HepG2 (cell line): ENCODE measurements around the gene MSANTD2. TPM values are rescaled to one million over a fixed set of nuclear protein-coding genes. Genes with fewer than 3 reads are reported as not detected.

ENCODE experiments used
- HDAC2 ChIP-seq: sonication (generic); formaldehyde crosslinking; IDR thresholded peaks from 2 replicates; pipeline ENCODE4 v1.4.0; 2020; ENCODE audit warnings: missing genetic modification reagents
- HES4 ChIP-seq: sonication (generic); formaldehyde crosslinking; IDR thresholded peaks from 2 replicates; pipeline ENCODE4 v1.9.0; 2021; ENCODE audit warnings: mild to moderate bottlenecking, missing genetic modification reagents, borderline replicate concordance
- MED13 ChIP-seq: sonication (generic); formaldehyde crosslinking; IDR thresholded peaks from 2 replicates; pipeline ENCODE4 v1.5.0; 2020; ENCODE audit warnings: missing genetic modification reagents
- NKX3-1 ChIP-seq: sonication (generic); formaldehyde crosslinking; IDR thresholded peaks from 2 replicates; pipeline ENCODE4 v1.5.0; 2020; ENCODE audit warnings: missing genetic modification reagents
- RELA ChIP-seq: sonication (generic); formaldehyde crosslinking; IDR thresholded peaks from 2 replicates; pipeline ENCODE4 v1.4.0; 2020; ENCODE audit warnings: missing genetic modification reagents
- STAT5B ChIP-seq: sonication (generic); formaldehyde crosslinking; IDR thresholded peaks from 2 replicates; pipeline ENCODE4 v1.4.0; 2020; ENCODE audit warnings: missing genetic modification reagents
- ZNF556 ChIP-seq: sonication (generic); formaldehyde crosslinking; IDR thresholded peaks from 2 replicates; pipeline ENCODE4 v1.4.0; 2020; ENCODE audit warnings: mild to moderate bottlenecking, missing genetic modification reagents, borderline replicate concordance
- ZNF572 ChIP-seq: sonication (generic); formaldehyde crosslinking; IDR thresholded peaks from 2 replicates; pipeline ENCODE4 v1.5.1; 2020; ENCODE audit warnings: mild to moderate bottlenecking, missing genetic modification reagents
- ZNF605 ChIP-seq: sonication (generic); formaldehyde crosslinking; IDR thresholded peaks from 2 replicates; pipeline ENCODE4 v1.8.0; 2022; ENCODE audit warnings: mild to moderate bottlenecking, missing genetic modification reagents
- ZNF768 ChIP-seq: sonication (generic); formaldehyde crosslinking; IDR thresholded peaks from 2 replicates; pipeline ENCODE4 v1.4.0; 2020; ENCODE audit warnings: missing genetic modification reagents
- ZNF841 ChIP-seq: sonication (generic); formaldehyde crosslinking; IDR thresholded peaks from 2 replicates; pipeline ENCODE4 v1.8.1; 2023; ENCODE audit warnings: missing genetic modification reagents, borderline replicate concordance
- polyA plus RNA-seq, 8 experiments: library from polyadenylated mRNA; depleted of rRNA in 3 of 8; stranded (reverse) in 7 of 8; unstranded in 1 of 8; fragments of >200 nt; fragmentation: Illumina TruSeq in 4 of 8; extraction: Trizol in 4 of 8; gene quantifications; 2 replicates each; pipeline versions ENCODE4 v1.2.1 to v1.2.3, GENCODE V29; 2011 to 2016; ENCODE audit warnings: low read depth in 4 of 8, missing spikeins in 1 of 8, mixed read lengths in 1 of 8; ENCODE audit not compliant: insufficient read depth in 1 of 8
- total RNA-seq, 5 experiments: library from RNA; depleted of rRNA; stranded (reverse); fragments of >200 nt; fragmentation: Illumina TruSeq; extraction: Trizol; gene quantifications; 2 replicates each; pipeline ENCODE4 v1.2.3, GENCODE V29; 2016; ENCODE audit warnings: low read depth in 1 of 5
- TF ChIP-seq, protein P1 (sequence below): sonication (generic); formaldehyde crosslinking; IDR thresholded peaks from 2 replicates; pipeline ENCODE4 v1.4.0; 2020; ENCODE audit warnings: missing genetic modification reagents, borderline replicate concordance
- TF ChIP-seq, protein P2 (sequence below): sonication (generic); formaldehyde crosslinking; IDR thresholded peaks from 2 replicates; pipeline ENCODE4 v1.4.0; 2020; ENCODE audit warnings: mild to moderate bottlenecking, missing genetic modification reagents, borderline replicate concordance
- TF ChIP-seq, protein P3 (sequence below): IDR thresholded peaks from 2 replicates; pipeline ENCODE4 v1.6.1; 2016
- TF ChIP-seq, protein P4 (sequence below): sonication (generic); formaldehyde crosslinking; conservative IDR thresholded peaks from 2 replicates; pipeline ENCODE4 v1.4.0; 2020; ENCODE audit warnings: missing genetic modification reagents

MSANTD2 gene
- total and polyA plus RNA-seq, 2 of the 13 experiments (the other 11 are each of a cell fraction or from before 2014, with no cell fraction given) = 8.7 to 10.1 TPM

DNA sequence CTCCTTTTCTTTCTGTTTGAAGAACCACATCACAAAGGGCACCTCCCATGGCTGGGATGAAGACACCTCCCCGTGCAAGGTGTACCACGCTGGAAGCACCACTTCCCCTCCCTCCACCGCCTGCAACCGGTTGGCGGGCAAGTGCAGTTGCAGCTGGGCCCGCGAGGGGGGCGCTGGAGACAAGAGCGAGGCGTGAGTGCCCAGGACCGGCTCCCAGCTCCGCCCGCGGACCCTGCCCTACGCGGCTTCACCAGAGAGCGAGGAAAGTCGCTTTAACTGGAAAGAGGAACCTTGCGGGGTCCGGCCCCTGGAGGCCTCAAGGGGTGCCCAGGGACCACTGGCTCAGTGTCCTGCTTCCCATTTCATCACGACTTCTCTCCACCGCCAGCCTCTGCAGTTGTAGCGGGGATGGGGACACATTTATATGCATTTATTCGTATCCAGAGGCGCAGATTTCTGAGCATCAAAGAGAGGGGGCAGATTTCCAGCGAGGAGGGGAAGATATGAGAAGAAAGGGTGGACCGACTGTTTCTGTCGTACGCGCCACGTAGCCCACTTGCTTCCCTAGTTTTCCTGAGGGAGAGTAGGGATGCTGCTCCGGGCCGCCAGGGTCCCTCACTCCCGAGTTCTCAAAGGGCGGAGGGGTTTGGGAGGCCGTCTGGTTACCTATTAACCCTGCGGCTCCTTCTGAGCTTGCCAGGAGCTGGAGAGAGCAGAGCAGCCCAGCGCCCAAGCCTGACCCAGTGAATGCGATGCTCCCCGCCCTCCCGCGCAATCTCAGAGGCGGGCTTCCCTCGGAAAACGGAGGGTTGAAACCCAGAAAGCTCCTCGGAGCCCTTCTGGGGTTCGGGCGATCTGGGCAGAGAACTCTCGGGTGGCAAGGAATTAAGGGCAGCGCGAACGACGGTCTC is 41.6 kb downstream of the MSANTD2 start (continued):
- TF ChIP-seq, protein P1, sequence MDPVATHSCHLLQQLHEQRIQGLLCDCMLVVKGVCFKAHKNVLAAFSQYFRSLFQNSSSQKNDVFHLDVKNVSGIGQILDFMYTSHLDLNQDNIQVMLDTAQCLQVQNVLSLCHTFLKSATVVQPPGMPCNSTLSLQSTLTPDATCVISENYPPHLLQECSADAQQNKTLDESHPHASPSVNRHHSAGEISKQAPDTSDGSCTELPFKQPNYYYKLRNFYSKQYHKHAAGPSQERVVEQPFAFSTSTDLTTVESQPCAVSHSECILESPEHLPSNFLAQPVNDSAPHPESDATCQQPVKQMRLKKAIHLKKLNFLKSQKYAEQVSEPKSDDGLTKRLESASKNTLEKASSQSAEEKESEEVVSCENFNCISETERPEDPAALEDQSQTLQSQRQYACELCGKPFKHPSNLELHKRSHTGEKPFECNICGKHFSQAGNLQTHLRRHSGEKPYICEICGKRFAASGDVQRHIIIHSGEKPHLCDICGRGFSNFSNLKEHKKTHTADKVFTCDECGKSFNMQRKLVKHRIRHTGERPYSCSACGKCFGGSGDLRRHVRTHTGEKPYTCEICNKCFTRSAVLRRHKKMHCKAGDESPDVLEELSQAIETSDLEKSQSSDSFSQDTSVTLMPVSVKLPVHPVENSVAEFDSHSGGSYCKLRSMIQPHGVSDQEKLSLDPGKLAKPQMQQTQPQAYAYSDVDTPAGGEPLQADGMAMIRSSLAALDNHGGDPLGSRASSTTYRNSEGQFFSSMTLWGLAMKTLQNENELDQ = no peak
- TF ChIP-seq, protein P2, sequence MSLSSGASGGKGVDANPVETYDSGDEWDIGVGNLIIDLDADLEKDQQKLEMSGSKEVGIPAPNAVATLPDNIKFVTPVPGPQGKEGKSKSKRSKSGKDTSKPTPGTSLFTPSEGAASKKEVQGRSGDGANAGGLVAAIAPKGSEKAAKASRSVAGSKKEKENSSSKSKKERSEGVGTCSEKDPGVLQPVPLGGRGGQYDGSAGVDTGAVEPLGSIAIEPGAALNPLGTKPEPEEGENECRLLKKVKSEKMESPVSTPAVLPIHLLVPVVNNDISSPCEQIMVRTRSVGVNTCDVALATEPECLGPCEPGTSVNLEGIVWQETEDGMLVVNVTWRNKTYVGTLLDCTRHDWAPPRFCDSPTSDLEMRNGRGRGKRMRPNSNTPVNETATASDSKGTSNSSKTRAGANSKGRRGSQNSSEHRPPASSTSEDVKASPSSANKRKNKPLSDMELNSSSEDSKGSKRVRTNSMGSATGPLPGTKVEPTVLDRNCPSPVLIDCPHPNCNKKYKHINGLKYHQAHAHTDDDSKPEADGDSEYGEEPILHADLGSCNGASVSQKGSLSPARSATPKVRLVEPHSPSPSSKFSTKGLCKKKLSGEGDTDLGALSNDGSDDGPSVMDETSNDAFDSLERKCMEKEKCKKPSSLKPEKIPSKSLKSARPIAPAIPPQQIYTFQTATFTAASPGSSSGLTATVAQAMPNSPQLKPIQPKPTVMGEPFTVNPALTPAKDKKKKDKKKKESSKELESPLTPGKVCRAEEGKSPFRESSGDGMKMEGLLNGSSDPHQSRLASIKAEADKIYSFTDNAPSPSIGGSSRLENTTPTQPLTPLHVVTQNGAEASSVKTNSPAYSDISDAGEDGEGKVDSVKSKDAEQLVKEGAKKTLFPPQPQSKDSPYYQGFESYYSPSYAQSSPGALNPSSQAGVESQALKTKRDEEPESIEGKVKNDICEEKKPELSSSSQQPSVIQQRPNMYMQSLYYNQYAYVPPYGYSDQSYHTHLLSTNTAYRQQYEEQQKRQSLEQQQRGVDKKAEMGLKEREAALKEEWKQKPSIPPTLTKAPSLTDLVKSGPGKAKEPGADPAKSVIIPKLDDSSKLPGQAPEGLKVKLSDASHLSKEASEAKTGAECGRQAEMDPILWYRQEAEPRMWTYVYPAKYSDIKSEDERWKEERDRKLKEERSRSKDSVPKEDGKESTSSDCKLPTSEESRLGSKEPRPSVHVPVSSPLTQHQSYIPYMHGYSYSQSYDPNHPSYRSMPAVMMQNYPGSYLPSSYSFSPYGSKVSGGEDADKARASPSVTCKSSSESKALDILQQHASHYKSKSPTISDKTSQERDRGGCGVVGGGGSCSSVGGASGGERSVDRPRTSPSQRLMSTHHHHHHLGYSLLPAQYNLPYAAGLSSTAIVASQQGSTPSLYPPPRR = 0 out of 2 replicates have a peak, but pooled peaks have one; percentile 26
- TF ChIP-seq, protein P3, sequence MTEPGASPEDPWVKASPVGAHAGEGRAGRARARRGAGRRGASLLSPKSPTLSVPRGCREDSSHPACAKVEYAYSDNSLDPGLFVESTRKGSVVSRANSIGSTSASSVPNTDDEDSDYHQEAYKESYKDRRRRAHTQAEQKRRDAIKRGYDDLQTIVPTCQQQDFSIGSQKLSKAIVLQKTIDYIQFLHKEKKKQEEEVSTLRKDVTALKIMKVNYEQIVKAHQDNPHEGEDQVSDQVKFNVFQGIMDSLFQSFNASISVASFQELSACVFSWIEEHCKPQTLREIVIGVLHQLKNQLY = no peak
- TF ChIP-seq MED13 (no peak), HDAC2 (CRISPR knock-in tag) (peak; percentile 46; the same call in 1 of the 2 replicates), ZNF556 (no peak), ZNF768 (CRISPR knock-in tag) (peak; percentile 24; the same call in 1 of the 2 replicates), RELA (CRISPR knock-in tag) (no peak), STAT5B (0 out of 2 replicates have a peak, but pooled peaks have one; percentile 33), NKX3-1 (CRISPR knock-in tag) (no peak), HES4 (no peak), ZNF841 (no peak), ZNF572 (no peak), ZNF605 (CRISPR knock-in tag) (peak; percentile 40)
- TF ChIP-seq, protein P4, sequence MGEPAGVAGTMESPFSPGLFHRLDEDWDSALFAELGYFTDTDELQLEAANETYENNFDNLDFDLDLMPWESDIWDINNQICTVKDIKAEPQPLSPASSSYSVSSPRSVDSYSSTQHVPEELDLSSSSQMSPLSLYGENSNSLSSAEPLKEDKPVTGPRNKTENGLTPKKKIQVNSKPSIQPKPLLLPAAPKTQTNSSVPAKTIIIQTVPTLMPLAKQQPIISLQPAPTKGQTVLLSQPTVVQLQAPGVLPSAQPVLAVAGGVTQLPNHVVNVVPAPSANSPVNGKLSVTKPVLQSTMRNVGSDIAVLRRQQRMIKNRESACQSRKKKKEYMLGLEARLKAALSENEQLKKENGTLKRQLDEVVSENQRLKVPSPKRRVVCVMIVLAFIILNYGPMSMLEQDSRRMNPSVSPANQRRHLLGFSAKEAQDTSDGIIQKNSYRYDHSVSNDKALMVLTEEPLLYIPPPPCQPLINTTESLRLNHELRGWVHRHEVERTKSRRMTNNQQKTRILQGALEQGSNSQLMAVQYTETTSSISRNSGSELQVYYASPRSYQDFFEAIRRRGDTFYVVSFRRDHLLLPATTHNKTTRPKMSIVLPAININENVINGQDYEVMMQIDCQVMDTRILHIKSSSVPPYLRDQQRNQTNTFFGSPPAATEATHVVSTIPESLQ (CRISPR knock-in tag) = no peak
